HG03439 (cell line): Measurements from ENCODE around the gene NTMT1.

Experiments
- ATAC-seq: cut with Tn5 transposase; IDR thresholded peaks from one replicate; pipeline ENCODE4 v1.9.1; 2021; ENCODE audit warnings: mild to moderate bottlenecking, moderate library complexity; ENCODE audit not compliant: unreplicated experiment

The NTMT1 gene

GRCh38 chr9:129672702-129673101 is 46.7 kb downstream of the NTMT1 start:
- no peak for ATAC-seq

- no peak for ATAC-seq
These were observed 47.6 kb downstream of the NTMT1 start for GRCh38 chr9:129673602-129674001.

GRCh38 chr9:129674229-129674628 is 48.3 kb downstream of the NTMT1 start:
- ATAC-seq = no peak

- no peak for ATAC-seq
These were observed 49.7 kb downstream of the NTMT1 start for GRCh38 chr9:129675620-129676019.

GRCh38 chr9:129676287-129676686 is 50.3 kb downstream of the NTMT1 start:
- no peak for ATAC-seq

GRCh38 chr9:129676975-129677374 is 51.0 kb downstream of the NTMT1 start:
- ATAC-seq = no peak

- no peak for ATAC-seq
These were observed 51.5 kb downstream of the NTMT1 start for GRCh38 chr9:129677456-129677855.

- no peak for ATAC-seq
These were observed 52.9 kb downstream of the NTMT1 start for GRCh38 chr9:129678844-129679243.

- ATAC-seq = no peak
These were observed 53.6 kb downstream of the NTMT1 start for GRCh38 chr9:129679537-129679936.

- ATAC-seq = no peak
These were observed 56.0 kb downstream of the NTMT1 start for GRCh38 chr9:129681924-129682323.

- ATAC-seq = no peak
These were observed 56.4 kb downstream of the NTMT1 start for GRCh38 chr9:129682381-129682780.

- ATAC-seq = no peak
These were observed 59.4 kb downstream of the NTMT1 start for GRCh38 chr9:129685220-129685932.
